LNCAP (cell line): ENCODE results near the gene SIGLEC14.

Experiments used
- TF ChIP-seq, protein P1 (sequence below): fragments of 450-650 bp; IDR thresholded peaks from 2 replicates; pipeline ENCODE4 v1.5.1; 2017; ENCODE audit warnings: mild to moderate bottlenecking

The SIGLEC14 gene

DNA sequence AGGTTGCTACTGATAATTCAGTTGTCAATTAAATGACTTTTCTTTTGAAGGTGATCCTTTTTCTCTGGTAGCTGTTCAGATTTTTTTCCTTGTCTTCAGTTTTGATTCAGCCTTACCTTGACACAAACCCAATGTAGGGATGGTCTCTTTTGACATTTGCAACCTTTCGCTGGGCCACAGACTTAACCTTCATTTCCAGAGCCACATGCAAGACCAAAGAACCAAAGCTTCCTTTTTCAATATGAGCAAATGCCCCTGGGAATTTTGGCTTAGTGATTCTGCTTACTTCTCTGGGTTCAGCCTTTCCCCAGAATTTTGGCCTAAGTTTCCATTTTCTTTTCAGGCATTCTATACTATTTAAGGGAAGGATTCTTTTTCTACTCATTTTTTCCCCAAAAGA is 36.0 kb downstream of the SIGLEC14 start:
- TF ChIP-seq, protein P1, sequence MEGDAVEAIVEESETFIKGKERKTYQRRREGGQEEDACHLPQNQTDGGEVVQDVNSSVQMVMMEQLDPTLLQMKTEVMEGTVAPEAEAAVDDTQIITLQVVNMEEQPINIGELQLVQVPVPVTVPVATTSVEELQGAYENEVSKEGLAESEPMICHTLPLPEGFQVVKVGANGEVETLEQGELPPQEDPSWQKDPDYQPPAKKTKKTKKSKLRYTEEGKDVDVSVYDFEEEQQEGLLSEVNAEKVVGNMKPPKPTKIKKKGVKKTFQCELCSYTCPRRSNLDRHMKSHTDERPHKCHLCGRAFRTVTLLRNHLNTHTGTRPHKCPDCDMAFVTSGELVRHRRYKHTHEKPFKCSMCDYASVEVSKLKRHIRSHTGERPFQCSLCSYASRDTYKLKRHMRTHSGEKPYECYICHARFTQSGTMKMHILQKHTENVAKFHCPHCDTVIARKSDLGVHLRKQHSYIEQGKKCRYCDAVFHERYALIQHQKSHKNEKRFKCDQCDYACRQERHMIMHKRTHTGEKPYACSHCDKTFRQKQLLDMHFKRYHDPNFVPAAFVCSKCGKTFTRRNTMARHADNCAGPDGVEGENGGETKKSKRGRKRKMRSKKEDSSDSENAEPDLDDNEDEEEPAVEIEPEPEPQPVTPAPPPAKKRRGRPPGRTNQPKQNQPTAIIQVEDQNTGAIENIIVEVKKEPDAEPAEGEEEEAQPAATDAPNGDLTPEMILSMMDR: no peak

DNA sequence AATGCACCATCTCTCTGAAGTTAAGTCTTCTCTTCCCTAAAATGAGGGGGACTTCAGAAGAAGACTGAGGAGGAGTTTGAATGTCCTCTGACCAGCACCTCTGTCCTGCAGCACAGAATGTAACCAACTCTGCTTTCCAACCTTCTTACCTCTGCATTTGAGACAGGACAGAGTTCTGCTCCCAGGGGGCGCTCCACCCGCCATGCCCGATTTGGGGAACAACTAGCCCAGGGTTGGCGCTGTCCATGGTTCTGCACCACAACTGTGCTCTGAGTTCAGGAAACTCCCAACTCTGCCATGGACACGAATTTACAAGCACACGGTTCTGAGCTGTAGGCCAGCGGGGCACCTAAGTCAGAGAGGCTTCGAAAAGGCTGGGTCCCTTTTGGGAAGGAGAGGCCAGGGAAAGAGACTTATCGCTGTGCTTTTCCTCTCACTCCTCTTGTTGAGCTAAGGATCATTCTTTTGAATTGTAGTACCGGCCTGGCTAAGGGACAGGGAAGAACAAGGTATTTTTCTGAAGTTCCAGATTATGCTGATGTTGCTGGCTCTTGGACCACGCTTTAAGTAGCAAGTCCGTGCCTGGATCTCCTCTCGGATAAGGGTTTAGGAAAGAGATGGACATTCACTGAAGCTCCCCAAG is 38.6 kb downstream of the SIGLEC14 start:
- TF ChIP-seq, protein P1: peak; percentile 85

DNA sequence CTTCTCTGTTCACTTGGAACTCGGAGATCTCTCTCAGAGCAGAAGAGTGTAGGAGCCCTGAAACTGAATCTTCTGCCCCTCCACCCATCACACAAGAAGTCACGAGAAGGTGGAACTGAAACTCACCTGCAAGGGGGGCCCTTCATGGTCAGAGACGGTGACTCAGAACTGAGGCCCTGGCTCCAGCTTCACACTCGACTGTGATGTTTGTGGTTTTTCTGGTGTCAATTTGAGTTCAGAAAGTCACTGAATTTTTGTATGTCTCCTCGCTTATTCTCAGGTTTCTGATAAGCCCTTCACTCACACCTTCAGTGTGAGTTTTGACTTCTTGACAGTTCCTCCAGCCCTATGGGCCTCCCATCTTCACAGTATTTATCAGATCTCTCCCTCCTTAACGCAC is 39.5 kb downstream of the SIGLEC14 start:
- TF ChIP-seq, protein P1: no peak

DNA sequence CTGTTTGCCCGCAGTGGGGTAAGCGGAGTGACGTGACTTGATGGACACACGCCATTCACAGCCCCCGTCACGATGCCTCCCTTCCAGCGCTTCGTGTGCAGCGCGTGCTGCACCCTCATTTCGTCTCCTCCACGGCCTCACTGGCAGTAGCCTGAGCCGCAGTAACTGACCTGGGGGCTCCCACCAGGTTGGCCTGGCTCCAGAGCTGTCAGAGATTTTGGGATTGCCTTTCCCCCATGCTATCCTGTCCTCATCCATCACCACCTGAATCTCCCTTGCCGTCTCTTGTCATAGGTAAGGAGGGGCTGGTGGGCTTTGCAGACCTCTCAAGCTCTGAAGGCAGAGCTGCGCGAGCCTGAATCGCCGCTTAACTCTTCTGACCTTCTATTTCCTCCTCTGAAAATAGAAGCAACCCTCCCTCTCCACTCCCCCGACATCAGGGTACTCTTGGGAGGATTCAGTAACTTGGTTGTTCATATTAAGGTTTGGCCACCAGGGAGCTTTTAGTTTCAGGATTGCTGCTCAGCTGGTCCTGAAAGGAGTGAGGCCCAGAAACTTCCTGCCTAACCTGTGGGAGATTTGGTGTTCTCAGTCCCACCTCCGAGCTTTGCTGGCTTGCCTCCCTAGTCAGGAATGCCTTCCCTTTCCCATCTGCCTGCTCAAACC is 44.3 kb downstream of the SIGLEC14 start:
- TF ChIP-seq, protein P1: no peak

DNA sequence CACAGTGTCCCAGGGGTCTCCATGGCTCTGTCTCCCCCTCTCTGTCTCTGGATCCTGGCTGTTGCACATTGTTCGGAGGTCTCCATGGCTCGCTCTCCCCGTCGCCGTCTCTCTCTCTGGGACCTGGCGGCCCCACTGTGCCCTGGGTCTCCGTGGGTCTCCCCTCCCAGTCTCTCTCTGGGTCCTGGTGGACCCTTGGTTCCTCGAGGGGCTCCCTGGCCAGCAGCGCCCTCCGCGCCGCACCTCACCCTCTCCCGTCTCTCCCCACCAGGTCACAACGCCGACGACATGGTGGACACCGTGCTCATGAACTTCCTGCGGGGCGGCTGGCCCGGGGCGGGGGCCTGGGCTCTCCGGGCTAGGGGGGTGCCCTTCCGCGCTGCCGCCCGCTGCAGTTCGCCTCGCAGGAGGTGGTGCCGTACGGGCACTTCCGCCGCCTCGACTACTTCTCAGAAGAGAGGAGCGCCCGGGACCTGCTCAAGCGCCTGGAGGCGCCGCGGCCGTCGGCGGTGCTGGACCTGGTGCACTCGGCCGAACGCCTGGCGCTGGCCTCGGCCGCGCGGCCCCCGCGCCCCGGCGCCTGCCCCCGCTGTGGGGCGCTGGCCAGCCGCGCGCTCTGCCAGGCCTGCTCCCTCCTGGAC is 45.6 kb downstream of the SIGLEC14 start:
- TF ChIP-seq, protein P1: no peak

DNA sequence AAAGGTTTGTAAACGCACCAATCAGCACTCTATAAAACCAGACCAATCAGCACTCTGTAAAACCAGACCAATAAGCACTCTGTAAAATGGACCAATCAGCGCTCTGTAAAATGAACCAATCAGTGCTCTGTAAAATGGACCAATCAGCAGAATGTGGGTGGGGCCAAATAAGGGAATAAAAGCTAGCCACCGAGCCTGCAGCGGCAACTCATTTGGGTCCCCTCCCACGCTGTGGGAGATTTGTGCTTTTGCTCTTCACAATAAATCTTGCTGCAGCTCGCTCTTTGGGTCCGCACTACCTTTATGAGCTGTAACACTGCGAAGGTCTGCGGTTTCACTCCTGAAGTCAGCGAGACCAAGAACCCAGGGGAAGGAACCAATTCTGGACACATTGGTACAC is 47.5 kb downstream of the SIGLEC14 start:
- TF ChIP-seq, protein P1: no peak

DNA sequence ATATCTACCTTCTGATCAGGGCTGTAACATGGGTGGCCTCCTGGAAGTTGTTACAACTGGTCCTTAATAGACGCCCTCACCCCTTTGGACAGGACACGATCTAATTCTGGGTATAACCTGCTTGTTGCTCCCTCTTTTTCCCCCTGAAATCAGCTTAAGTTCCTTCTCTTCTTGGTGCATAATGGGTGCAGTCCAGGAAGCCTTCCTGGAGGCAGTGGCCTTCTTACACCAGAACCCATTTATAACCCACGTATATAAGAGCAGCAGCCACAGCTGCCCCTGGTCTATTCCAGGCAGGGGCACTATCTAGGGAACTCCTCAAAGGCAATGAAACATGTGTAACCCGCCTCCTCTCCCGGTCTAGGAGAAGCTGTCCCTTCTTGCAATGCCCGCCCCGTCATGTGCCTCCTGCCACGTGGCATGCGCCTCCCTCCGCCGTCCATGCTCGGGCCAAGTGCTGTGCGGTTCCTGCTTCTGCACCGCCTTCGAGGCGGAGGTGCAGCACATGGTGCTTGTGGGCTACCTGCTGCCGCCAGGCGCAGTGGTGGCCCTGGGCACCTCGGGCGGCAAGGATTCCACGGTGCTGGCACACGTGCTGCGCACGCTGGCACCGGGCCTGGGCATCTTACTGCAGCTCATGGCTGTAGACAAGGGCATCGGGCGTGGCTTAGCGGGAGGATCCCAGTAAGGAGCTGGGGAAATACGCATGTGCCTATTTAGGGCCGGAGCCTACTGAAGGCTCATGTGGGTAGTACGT is 48.3 kb downstream of the SIGLEC14 start:
- TF ChIP-seq, protein P1: no peak
